GM19455 (cell line): ENCODE measurements around the gene SKP1.

Source experiments
- ATAC-seq: cut with Tn5 transposase; IDR thresholded peaks from one replicate; pipeline ENCODE4 v1.9.1; 2021; ENCODE audit not compliant: unreplicated experiment

Gene SKP1

GRCh38 chr5:134113902-134114875, 62.6 kb downstream of the SKP1 start, which contains the start of gene TCF7:
TSS of gene TCF7 (plus strand) at chr5:134114681. CDS start at chr5:134114907, 226 bp downstream.
- peak; percentile 83 for ATAC-seq

- ATAC-seq: no peak
These were observed 63.3 kb downstream of the SKP1 start for GRCh38 chr5:134113363-134113889.

- no peak for ATAC-seq
These were observed 63.9 kb downstream of the SKP1 start for GRCh38 chr5:134112726-134113362.

- ATAC-seq: no peak
These were observed 64.8 kb downstream of the SKP1 start for GRCh38 chr5:134111741-134112647.

GRCh38 chr5:134110382-134110781, 66.4 kb downstream of the SKP1 start:
- ATAC-seq: no peak

GRCh38 chr5:134107779-134108178, 69.0 kb downstream of the SKP1 start:
- ATAC-seq: no peak

GRCh38 chr5:134106991-134107701, 69.6 kb downstream of the SKP1 start:
- ATAC-seq: no peak

- ATAC-seq: no peak
These were observed 72.6 kb downstream of the SKP1 start for GRCh38 chr5:134103998-134104654.

- no peak for ATAC-seq
These were observed 73.4 kb downstream of the SKP1 start for GRCh38 chr5:134103397-134103796.

GRCh38 chr5:134101686-134102439, 74.9 kb downstream of the SKP1 start:
- no peak for ATAC-seq

- ATAC-seq: peak; percentile 87
These were observed 76.3 kb downstream of the SKP1 start for GRCh38 chr5:134100283-134101091.

- ATAC-seq: no peak
These were observed 76.8 kb downstream of the SKP1 start for GRCh38 chr5:134099939-134100282.

- ATAC-seq: no peak
These were observed 77.4 kb downstream of the SKP1 start for GRCh38 chr5:134099288-134099872.
